ENCODE data around the gene MX1. TPM values are rescaled to one million over a fixed set of nuclear protein-coding genes. Genes with fewer than 3 reads are reported as not detected.
A peak's percentile ranks its signal among the peaks of the same experiment; 100 is the strongest.

MX1 gene
- total RNA-seq (2021) = 1.2 and 1.7 TPM in 2 replicates
- percentile 23 among the genes with signal in this experiment for Bru-seq, nascent RNA
- BruChase-seq, experiment 1, labeled RNA remaining after a 2-hour chase = percentile 17 among the genes with signal in this experiment
- BruChase-seq, experiment 2, labeled RNA remaining after a 6-hour chase = percentile 18 among the genes with signal in this experiment
- long read RNA-seq, partial matches to known transcripts = 0 of 3 reads
- long read RNA-seq, other reads (novel, unspliced or antisense) = 1 of 3 reads

GRCh38 chr21:41425954-41426675 is at the start of gene MX1:
Gene MX1 (plus strand): TSS chr21:41426239. CDS start chr21:41432071, 5,832 bp downstream.
- POLR2A ChIA-PET (ENCODE audit: low non-redundant PET) = no interaction called here
- Histone ChIP-seq H3K36me3 (ENCODE audit: insufficient read depth, low read length, poor library complexity, severe bottlenecking) (no peaks in the 10 kb centered on the region), H3K4me1 (ENCODE audit: insufficient read depth, low read length, poor library complexity, severe bottlenecking) (no peaks in the 10 kb centered on the region), H3K27ac (ENCODE audit: low read depth, low read length, poor library complexity, severe bottlenecking) (no peak within 1 kb of the TSS), H3K4me3 (ENCODE audit: low read depth, low read length, poor library complexity, severe bottlenecking) (peak within 1 kb of the TSS; percentile 39), H3K27me3 (replicated peaks; ENCODE audit: insufficient read depth, low read depth, low read length, poor library complexity) (peaks cover 15% of the 10 kb centered on the region), H3K9me3 (ENCODE audit: low read depth, low read length, poor library complexity, severe bottlenecking) (no peaks in the 10 kb centered on the region)
- no TSS peak for BruUV-seq (replicated peaks)
- TF ChIP-seq CTCF (conservative IDR thresholded peaks at IDR 0.05; ENCODE audit: low read depth, low read length) (no peak), EZH2 (IDR thresholded peaks at IDR 0.05; ENCODE audit: borderline replicate concordance, low read depth, low read length, poor library complexity, severe bottlenecking) (no peak)
- no peak for DNase-seq (ENCODE audit: low spot score)
- intact Hi-C loops (cut with micrococcal nuclease; ENCODE audit: unreplicated experiment) = no loop called here
- CTCF ChIA-PET = no interaction called here

GRCh38 chr21:41377715-41378114 is 48.3 kb upstream of the MX1 start:
- Histone ChIP-seq H3K9me3 (ENCODE audit: low read depth, low read length, poor library complexity, severe bottlenecking) (no peaks in the 10 kb centered on the region), H3K4me3 (ENCODE audit: low read depth, low read length, poor library complexity, severe bottlenecking) (no peak overlapping the region), H3K27ac (ENCODE audit: low read depth, low read length, poor library complexity, severe bottlenecking) (no peak overlapping the region), H3K4me1 (ENCODE audit: insufficient read depth, low read length, poor library complexity, severe bottlenecking) (no peaks in the 10 kb centered on the region), H3K27me3 (replicated peaks; ENCODE audit: insufficient read depth, low read depth, low read length, poor library complexity) (no peaks in the 10 kb centered on the region), H3K36me3 (ENCODE audit: insufficient read depth, low read length, poor library complexity, severe bottlenecking) (no peaks in the 10 kb centered on the region)
- intact Hi-C loops (cut with micrococcal nuclease; ENCODE audit: unreplicated experiment) = no loop called here
- BruUV-seq (replicated peaks) = no TSS peak
- TF ChIP-seq CTCF (conservative IDR thresholded peaks at IDR 0.05; ENCODE audit: low read depth, low read length) (no peak), EZH2 (IDR thresholded peaks at IDR 0.05; ENCODE audit: borderline replicate concordance, low read depth, low read length, poor library complexity, severe bottlenecking) (no peak)
- ChIA-PET CTCF (no interaction called here), POLR2A (ENCODE audit: low non-redundant PET) (no interaction called here)
- no peak for DNase-seq (ENCODE audit: low spot score)

GRCh38 chr21:41378849-41379248 is 47.2 kb upstream of the MX1 start:
- TF ChIP-seq EZH2 (IDR thresholded peaks at IDR 0.05; ENCODE audit: borderline replicate concordance, low read depth, low read length, poor library complexity, severe bottlenecking) (no peak), CTCF (conservative IDR thresholded peaks at IDR 0.05; ENCODE audit: low read depth, low read length) (no peak)
- intact Hi-C loops (cut with micrococcal nuclease; ENCODE audit: unreplicated experiment) = no loop called here
- no peak for DNase-seq (ENCODE audit: low spot score)
- no peaks in the 10 kb centered on the region for H3K4me1 ChIP-seq (ENCODE audit: insufficient read depth, low read length, poor library complexity, severe bottlenecking)
- CTCF ChIA-PET = interaction anchor here (0.6 kb wide), 1 partner anchor 82 kb away, joined by 3 read pairs; no protein-coding TSS in a partner anchor
- no peaks in the 10 kb centered on the region for H3K9me3 ChIP-seq (ENCODE audit: low read depth, low read length, poor library complexity, severe bottlenecking)
- no peaks in the 10 kb centered on the region for H3K27me3 ChIP-seq (replicated peaks; ENCODE audit: insufficient read depth, low read depth, low read length, poor library complexity)
- POLR2A ChIA-PET (ENCODE audit: low non-redundant PET) = no interaction called here
- H3K27ac ChIP-seq (ENCODE audit: low read depth, low read length, poor library complexity, severe bottlenecking) = no peak overlapping the region
- no peak overlapping the region for H3K4me3 ChIP-seq (ENCODE audit: low read depth, low read length, poor library complexity, severe bottlenecking)
- H3K36me3 ChIP-seq (ENCODE audit: insufficient read depth, low read length, poor library complexity, severe bottlenecking) = no peaks in the 10 kb centered on the region
- BruUV-seq (replicated peaks) = no TSS peak
